Measurements from ENCODE around the gene MON1B.

GRCh38 chr16:77183137-77183536, 7.9 kb upstream of the MON1B start:
- TF ChIP-seq CTCF (IDR thresholded peaks at IDR 0.05; ENCODE audit: low read depth, low read length) (no peak), POLR2A (IDR thresholded peaks at IDR 0.05; ENCODE audit: extremely low read depth, insufficient read length) (no peak), MAX (IDR thresholded peaks at IDR 0.05; ENCODE audit: low read depth, low read length) (no peak)
